Measurements from ENCODE around the gene STUB1.

- TF ChIP-seq POLR2A (IDR thresholded peaks at IDR 0.05; ENCODE audit: low read depth, low read length) (no peak), TAF1 (IDR thresholded peaks at IDR 0.05; ENCODE audit: low read depth, low read length) (no peak), POLR2AphosphoS5 (IDR thresholded peaks at IDR 0.05; ENCODE audit: low read depth, low read length) (no peak; the same call in 1 of the 2 replicates), SPI1 (IDR thresholded peaks at IDR 0.05; ENCODE audit: low read depth, low read length) (no peak), POU2F2 (IDR thresholded peaks at IDR 0.05; ENCODE audit: low read depth, low read length) (no peak)
Observed at GRCh38 chr16:648071-648780, 32.0 kb upstream of the STUB1 start.
